Measurements from ENCODE around the gene NEMP1.

NEMP1 gene

DNA sequence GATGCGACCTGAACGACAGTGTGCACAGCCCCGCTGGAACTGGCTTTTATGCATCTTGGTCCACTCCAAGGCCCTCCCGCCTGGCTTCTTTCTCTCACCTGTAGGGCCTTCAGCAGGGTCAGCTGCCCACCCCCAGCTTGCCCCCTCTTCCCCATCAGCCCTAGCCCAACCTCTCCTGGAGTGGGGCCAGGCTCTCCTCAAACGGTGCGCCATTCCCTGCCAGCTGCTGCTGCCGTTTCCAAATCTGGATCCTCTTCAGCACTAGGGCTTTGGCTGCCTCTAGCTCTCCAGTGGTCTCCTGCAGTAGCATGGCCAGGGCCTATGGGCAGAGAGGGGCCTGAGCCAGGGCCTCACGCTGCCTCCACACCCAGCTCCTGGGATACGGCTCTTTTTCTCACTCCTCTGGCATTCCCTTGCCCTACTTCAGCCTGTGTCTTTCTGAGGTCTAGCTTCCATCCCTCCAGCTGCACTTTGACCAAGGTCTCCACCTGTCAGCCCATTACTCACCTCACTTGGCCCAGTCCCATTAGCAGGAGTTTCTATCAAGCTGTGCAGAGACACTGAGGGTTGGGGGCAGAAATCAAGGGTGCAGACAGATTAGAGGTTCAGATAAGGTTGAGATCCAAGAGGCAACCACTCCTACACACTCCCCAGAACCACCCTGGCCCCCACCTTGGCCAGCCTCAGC, 27.6 kb upstream of the NEMP1 start:
- no peak for DNase-seq (ENCODE audit: low spot score)

DNA sequence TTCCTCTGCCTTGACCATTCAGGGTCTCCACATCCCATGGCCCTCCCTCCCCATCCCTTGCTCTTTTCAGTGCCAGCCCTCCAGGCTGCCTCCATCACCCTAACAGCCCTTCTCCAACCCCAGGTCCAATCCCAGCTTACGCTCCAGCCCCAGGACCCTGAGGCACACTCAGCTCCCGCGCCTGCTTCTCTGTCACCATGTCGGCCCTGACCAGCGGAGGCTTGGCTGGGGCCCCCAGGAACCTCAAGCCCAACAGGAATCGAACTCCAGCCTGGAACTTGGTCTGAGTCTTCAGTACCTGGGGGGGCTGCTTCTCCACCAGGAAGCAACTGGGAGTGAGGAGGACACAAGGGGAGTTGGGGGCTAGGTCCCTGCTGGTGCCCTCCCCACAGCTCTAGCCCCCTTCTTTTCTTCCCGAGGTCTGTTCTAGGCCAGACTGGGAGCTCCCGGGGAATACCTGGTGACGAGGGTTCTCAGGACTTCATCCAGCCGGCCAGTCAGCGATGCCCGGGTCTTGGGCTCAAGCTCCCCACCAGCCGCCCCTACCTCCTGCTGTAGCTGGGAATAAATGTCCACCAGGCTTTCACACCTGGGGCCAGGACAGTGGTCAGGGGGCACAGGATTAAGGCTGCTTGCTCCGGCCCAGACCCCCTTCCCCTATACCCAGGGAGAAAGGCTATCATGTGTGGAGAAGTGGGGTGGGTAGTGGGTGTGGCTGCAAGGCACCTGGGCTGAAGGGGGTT, 26.6 kb upstream of the NEMP1 start:
- DNase-seq (ENCODE audit: low spot score) = no peak

GRCh38 chr12:57104292-57104910, 25.8 kb upstream of the NEMP1 start:
- DNase-seq (ENCODE audit: low spot score) = no peak

GRCh38 chr12:57103856-57104255, 25.3 kb upstream of the NEMP1 start:
- no peak for DNase-seq (ENCODE audit: low spot score)

- no peak for DNase-seq (ENCODE audit: low spot score)
These were observed 23.5 kb upstream of the NEMP1 start for GRCh38 chr12:57101892-57102695.

- no peak for DNase-seq (ENCODE audit: low spot score)
These were observed 21.2 kb upstream of the NEMP1 start for GRCh38 chr12:57099766-57100165.

- DNase-seq (ENCODE audit: low spot score) = no peak
These were observed 20.6 kb upstream of the NEMP1 start for GRCh38 chr12:57099047-57099714.

DNA sequence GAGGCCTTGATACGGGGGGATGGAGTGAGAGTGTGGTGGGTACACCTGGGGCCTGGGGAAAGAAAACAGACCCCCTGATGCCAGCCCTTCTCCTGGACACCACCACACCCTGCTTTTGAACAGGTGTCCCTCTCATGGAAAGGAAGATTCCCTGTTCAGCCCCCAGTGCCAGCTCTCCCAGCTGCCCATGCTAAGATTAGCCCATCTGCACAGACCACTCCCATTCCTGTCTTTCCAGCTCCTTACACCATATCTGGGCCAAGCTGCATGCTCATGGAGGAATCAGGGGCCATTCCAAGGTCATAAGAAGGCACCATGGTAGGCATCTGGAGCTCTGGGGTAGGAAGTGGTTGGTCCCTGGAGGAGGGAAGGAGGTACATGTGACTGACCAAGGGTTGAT, 20.0 kb upstream of the NEMP1 start:
- DNase-seq (ENCODE audit: low spot score) = no peak

DNA sequence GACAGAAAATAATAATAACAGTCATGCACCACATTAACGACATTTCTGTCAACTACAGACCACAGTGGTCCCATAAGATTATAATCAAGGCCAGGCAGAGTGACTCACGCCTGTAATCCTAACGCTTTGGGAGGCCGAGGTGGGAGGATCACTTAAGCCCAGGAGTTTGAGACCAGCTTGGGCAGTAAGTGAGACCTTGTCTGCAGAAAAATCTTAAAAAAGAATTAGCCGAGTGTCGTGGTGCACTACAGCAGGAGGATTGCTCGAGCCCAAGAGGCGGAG, 18.9 kb upstream of the NEMP1 start:
- no peak for DNase-seq (ENCODE audit: low spot score)

- DNase-seq (ENCODE audit: low spot score) = no peak
These were observed 18.4 kb upstream of the NEMP1 start for GRCh38 chr12:57096748-57097553.

DNA sequence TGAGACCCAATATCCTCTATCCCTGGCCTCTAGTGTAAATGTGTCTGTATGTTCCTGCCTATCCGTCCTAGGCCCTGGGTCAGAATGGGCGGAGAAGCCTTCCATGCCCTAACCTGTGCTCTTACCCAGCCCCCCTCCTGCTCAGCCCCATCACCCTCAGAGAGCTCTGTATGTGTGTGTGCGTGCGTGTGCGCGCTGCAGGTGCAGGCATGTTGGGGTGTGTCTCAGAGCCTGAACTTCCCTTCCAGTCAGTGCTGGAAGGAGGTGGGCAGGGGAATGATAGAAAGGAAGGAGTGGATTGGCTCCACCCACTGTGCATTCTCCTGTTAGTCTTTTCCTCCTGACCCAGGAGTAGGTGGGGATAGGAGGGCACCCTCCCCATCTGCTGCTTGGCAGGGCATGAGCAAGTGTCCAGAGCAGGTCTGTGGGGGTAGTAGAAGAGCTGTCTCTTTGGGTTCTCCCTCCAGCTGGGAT, 17.5 kb upstream of the NEMP1 start:
- DNase-seq (ENCODE audit: low spot score) = peak; percentile 62

- no peak for DNase-seq (ENCODE audit: low spot score)
These were observed 16.8 kb upstream of the NEMP1 start for GRCh38 chr12:57095440-57095839.

- no peak for DNase-seq (ENCODE audit: low spot score)
These were observed 15.9 kb upstream of the NEMP1 start for GRCh38 chr12:57094208-57095160.

- DNase-seq (ENCODE audit: low spot score) = peak; percentile 72
These were observed 15.0 kb upstream of the NEMP1 start for GRCh38 chr12:57093415-57094207.

DNA sequence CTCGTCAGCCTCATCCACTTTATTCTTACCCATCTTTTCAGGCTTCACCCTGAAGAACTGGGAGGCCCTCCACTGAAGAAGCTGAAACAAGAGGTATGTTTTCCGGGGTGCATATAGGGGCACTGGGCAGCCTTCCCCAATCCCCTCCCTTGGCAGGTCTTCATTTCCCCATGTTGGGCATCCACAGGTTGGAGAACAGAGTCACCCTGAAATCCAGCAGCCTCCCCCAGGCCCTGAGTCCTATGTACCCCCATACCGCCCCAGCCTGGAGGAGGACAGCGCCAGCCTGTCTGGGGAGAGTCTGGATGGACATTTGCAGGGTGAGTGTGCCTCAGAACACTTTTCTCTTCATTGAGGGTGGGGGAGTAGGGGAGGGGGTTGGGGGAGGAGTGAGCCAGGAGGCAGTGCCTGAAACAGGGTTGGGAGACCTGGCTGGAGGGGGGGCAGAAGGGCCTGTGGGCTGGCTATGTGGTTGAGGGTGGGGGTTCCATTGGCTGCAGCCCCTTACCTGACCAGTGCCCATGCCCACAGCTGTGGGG, 14.4 kb upstream of the NEMP1 start:
- no peak for DNase-seq (ENCODE audit: low spot score)

GRCh38 chr12:57092529-57092862, 13.9 kb upstream of the NEMP1 start:
- no peak for DNase-seq (ENCODE audit: low spot score)

GRCh38 chr12:57091638-57092528, 13.3 kb upstream of the NEMP1 start:
- peak; percentile 51 for DNase-seq (ENCODE audit: low spot score)
